HuH-7 (cell line): ENCODE measurements around the gene GDPD5.

Experiments used
- DNase-seq: peaks from one replicate; pipeline ENCODE4 v3.0.0; 2011; ENCODE audit warnings: low spot score

The GDPD5 gene

GRCh38 chr11:75557666-75558494, 32.1 kb upstream of the GDPD5 start:
- no peak for DNase-seq

- DNase-seq: no peak
Observed at GRCh38 chr11:75556275-75556674, 30.5 kb upstream of the GDPD5 start.

- no peak for DNase-seq
Observed at GRCh38 chr11:75555079-75555811, 29.5 kb upstream of the GDPD5 start.

- DNase-seq: no peak
Observed at GRCh38 chr11:75554258-75555022, 28.7 kb upstream of the GDPD5 start.

GRCh38 chr11:75553889-75554257, 28.1 kb upstream of the GDPD5 start:
- no peak for DNase-seq

- no peak for DNase-seq
Observed at GRCh38 chr11:75553182-75553581, 27.4 kb upstream of the GDPD5 start.

- DNase-seq: no peak
Observed at GRCh38 chr11:75549370-75549958, 23.7 kb upstream of the GDPD5 start.

- DNase-seq: no peak
Observed at GRCh38 chr11:75548595-75549272, 23.0 kb upstream of the GDPD5 start.

- peak; percentile 87 for DNase-seq
Observed at GRCh38 chr11:75547617-75548058, 21.9 kb upstream of the GDPD5 start.

GRCh38 chr11:75547177-75547576, 21.4 kb upstream of the GDPD5 start:
- DNase-seq: no peak

- DNase-seq: no peak
Observed at GRCh38 chr11:75543806-75544205, 18.1 kb upstream of the GDPD5 start.

GRCh38 chr11:75542088-75542438, 16.3 kb upstream of the GDPD5 start:
- no peak for DNase-seq

- DNase-seq: no peak
Observed at GRCh38 chr11:75541193-75542087, 15.7 kb upstream of the GDPD5 start.

- no peak for DNase-seq
Observed at GRCh38 chr11:75539459-75540334, 14.0 kb upstream of the GDPD5 start.

- no peak for DNase-seq
Observed at GRCh38 chr11:75538150-75538942, 12.6 kb upstream of the GDPD5 start.

GRCh38 chr11:75537740-75538139, 12.0 kb upstream of the GDPD5 start:
- no peak for DNase-seq

- DNase-seq: no peak
Observed at GRCh38 chr11:75536786-75537641, 11.3 kb upstream of the GDPD5 start.

- DNase-seq: no peak
Observed at GRCh38 chr11:75535071-75535470, 9.3 kb upstream of the GDPD5 start.
